ENCODE results near the gene KCTD3.

KCTD3 gene

DNA sequence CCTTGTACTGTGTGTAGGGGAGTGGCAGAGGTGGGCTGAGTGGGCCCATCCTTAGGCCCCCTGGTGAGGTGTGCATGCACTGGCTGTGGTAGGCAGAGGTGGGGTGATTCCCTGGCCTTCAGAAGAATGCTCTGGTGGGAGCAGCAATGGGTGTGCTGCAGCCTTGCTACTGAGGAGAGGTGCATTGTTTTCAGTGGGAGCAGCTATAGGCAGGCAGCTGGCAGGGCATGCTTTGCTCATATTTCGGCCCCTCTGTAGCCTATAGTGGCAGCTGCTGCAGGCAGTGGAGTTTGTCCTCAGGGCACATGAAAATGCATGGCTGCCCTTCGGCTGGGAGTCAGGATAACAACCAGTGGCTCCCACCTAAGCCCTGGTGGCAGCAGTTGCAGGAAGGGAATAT lies 10.1 kb upstream of the KCTD3 start:
- DNase-seq (ENCODE audit: low spot score) = no peak

- no peak for DNase-seq (ENCODE audit: low spot score)
These were observed 9.6 kb upstream of the KCTD3 start for GRCh38 chr1:215557504-215557903.

DNA sequence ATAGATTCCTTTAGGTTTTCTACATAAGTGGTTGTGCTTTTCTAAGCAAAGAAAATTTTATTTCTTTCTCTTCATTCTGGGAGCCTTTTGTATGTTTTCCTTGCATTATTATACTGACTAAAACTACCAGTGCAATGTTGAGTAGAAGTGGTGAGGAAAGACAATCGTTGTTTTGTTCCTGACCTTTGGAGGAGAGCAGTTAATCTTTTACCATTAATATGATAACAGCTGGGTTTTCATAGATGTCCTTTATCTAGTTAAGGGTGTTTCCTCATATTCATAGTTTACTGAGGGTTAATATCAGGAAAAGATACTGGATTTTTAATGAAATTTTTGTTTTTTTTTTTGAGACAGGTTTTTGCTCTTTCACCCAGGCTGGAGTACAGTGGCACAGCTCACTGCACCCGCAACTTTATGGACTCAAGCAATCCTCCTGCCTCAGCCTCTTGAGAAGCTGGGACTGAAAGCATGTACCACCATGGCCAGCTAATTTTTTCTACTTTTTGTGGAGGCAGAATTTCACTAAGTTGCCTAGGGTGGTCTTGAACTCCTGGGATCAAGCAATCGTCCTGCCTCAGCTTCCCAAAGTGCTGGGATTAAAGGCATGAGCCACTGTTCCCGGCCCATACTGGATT lies 9.0 kb upstream of the KCTD3 start:
- DNase-seq (ENCODE audit: low spot score) = no peak

DNA sequence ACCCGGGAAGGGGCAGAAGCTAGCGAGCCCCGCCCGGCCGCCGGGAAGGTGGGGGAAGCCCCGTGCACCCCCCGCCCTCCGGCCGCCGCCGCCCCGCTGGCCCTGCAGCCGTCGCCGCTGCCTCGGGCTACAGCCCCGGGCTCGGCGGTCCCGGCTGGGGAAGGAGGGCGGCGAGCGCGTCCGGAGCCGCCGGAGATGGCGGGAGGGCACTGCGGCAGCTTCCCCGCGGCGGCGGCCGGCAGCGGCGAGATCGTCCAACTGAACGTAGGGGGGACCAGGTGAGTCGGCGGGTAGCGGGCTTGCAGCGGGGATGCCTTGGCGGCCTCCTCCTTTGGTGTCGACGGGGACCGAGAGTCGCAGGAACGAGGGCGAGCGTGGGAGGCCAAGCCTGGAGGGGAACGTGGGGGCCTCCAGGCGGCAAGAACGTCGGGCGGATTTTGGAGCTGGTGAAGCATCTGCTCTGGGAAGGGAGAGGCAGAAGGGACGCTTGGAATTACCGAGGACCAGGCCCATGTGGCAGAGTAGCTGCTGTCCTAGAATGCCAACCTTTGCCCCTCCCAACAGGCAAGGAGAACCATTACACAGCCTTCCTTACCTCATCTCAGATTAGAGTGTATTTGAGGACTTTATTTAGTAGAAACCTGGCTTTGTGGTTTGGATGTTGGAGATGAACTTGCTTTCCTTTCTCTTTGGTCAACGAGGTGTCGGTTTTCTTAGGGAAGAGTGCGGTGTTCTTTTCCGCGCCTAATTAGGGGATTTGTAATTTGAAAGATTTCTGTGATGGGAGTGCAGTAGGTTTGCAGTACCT lies 591 bp downstream of the KCTD3 start:
- DNase-seq (ENCODE audit: low spot score) = peak; percentile 77

GRCh38 chr1:215568299-215568692 lies 1.2 kb downstream of the KCTD3 start:
- DNase-seq (ENCODE audit: low spot score) = peak; percentile 56

DNA sequence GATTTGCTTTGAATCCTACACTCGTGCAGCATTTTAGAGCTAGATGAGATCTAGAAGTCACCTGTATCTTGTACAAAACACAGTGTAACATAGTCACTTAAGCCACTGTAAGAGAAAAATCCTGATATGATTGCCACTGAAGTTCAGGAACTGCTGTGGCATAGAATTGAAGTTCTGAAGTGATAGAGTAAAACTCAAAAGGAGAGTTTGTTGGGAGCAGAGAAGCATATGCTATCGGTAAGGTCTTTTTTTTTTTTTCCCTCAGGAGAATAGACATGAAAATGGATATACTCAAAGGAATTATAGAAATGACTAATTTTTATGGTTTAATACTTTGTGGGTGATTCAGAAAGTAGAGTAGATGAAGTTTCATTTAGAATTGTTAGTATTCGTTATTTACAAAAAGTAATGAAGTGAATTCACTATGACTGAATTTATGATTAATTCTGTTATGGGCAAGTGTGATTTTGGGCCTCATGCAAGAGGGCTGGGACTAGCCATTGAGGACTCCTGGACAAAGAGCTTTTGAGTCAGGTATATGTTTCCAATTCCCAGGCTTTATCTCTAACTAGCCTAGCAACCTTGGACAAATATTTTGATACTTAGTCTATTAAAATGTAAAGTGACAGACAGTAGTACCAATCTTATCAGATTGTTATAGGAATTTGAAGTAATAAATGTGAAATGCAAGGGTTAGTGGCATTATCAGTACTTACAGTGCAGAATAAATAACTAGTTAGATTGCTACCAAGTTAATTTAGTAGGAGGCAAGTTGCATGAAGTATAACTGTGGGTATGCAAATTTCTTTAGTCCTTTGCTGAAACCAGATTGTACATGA lies 3.1 kb downstream of the KCTD3 start:
- DNase-seq (ENCODE audit: low spot score) = no peak

DNA sequence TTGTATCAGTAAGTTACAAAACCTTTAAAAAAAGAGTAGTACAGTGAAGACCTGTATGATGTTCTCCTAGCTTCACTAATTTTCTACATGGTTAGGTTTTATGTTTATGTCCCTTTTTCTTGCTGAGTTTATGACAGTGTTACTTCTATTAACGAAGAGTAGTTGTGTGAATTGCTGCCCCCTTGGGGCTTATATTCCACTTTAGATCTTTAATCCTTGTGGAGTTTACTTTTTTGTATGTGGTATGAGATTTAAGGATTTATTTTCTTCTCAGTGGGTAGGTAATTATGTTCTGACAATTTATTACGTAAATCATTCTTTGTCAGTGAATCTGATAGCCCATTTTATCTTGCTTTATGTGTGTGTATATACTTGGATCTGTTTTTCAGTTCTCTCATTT lies 14.8 kb downstream of the KCTD3 start:
- DNase-seq (ENCODE audit: low spot score) = no peak

GRCh38 chr1:215583185-215583749 lies 16.2 kb downstream of the KCTD3 start:
- no peak for DNase-seq (ENCODE audit: low spot score)

- DNase-seq (ENCODE audit: low spot score) = no peak
These were observed 17.3 kb downstream of the KCTD3 start for GRCh38 chr1:215584389-215584788.

DNA sequence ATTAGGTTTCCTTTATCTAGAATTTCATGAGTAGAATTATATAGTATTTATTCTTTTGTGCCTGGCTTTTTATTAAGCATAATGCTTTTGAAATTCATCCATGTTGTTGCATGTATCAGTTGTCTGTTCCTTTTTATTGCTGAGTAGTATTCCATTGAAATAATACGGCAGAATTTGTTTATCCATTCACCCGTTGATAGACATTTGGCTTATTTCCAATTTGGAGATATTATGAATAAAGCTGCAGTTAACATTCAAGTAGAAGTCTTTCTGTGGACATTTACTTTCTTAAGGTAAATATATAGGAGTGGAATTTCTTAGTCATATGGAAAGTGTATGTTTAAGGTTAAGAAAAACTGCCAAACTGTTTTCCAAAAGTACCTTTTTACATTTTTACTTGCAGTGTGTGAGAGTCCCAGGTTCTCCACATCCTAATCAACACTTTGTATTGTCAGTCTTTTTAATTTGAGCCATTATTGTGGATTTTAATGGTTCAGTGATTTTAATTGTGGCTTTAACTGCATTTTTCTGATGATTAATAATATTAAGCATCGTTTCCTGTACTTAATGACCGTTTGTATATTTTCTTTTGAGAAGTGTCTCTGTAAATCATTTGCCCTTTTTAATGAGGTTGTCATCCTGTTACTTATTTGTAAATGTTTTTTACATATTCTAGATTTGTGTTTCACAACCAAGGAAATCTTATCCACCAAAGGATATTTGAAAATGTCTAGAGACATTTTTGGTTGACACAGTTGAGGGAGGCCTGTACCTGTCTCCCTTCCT lies 22.7 kb downstream of the KCTD3 start:
- DNase-seq (ENCODE audit: low spot score) = no peak

GRCh38 chr1:215590779-215591491 lies 23.8 kb downstream of the KCTD3 start:
- no peak for DNase-seq (ENCODE audit: low spot score)

DNA sequence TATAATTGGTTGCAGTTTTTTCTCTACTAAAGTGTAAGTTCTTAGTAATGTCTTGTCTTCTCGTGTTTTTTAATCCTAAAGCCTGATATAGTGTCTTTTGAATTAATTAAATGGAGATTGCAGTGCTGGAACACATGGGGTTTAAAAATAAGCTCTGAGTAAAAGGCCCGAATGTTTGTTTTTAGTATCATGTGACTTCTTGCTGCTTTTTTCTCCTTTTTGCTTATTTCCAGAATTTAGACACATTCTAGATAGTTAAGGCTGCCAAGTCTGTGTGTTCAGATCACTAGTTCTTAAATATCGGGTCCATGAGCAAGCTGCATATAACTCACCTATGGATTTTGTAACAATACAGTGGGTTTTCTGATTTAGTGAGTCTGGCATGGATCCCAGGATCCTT lies 27.5 kb downstream of the KCTD3 start:
- no peak for DNase-seq (ENCODE audit: low spot score)

- DNase-seq (ENCODE audit: low spot score) = no peak
These were observed 28.1 kb downstream of the KCTD3 start for GRCh38 chr1:215595231-215595630.

DNA sequence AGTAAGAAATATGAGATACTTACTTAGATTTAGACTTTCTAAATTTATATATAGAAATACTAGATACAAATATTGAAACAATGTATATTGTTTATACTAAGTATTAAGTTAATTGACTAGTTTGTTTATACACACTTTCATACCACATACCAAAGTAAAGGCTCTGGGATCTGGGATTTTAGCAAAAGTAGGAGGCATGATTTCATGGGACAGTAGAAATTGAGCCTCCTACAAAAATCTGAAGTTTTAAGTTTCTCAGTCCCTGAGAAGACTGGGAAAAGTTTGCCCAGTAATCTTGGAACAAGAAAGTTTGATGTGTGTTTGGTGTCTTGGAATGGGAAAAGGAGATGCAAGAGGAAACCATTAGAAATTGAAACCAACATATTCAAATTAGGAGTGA lies 30.9 kb downstream of the KCTD3 start:
- DNase-seq (ENCODE audit: low spot score) = no peak

- DNase-seq (ENCODE audit: low spot score) = peak; percentile 11
These were observed 32.4 kb downstream of the KCTD3 start for GRCh38 chr1:215599418-215600074.

- DNase-seq (ENCODE audit: low spot score) = no peak
These were observed 33.2 kb downstream of the KCTD3 start for GRCh38 chr1:215600258-215600792.

DNA sequence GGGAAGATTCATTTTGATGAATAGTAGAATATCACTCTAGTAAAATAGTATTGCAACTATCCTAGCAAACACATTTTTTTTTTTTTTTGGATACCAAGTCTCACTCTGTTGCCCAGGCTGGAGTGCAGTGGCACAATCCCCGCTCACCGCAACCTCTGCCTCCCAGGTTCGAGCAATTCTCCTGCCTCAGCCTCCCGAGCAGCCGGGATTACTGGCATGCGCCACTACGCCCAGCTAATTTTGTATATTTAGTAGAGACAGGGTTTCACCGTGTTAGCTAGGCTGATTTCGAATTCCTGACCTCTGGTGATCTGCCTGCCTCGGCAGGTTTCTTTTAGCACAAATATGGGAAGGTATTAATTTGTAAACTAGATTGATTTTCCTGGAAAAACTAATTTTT lies 33.8 kb downstream of the KCTD3 start:
- no peak for DNase-seq (ENCODE audit: low spot score)

DNA sequence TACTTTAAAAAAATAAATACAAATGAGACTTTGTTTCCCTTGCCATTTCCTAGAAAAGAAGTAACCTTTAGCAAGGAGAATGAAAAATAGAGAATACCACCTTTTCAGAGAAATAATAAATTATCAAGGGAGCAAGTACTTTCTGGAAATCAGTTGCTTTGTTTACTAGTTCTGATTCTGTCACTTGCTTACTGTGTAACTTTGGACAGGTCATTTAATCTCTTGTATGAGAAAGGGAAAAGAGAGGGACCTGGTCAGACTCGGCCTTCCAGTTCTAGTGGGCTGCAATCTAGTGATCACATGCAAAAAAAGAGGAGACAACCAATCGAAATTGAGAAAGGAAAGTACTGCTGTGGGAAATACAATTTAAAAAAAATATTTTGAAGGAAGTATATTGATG lies 34.2 kb downstream of the KCTD3 start:
- DNase-seq (ENCODE audit: low spot score) = no peak

- DNase-seq (ENCODE audit: low spot score) = no peak
These were observed 36.2 kb downstream of the KCTD3 start for GRCh38 chr1:215603319-215603718.

GRCh38 chr1:215605011-215605621 lies 38.0 kb downstream of the KCTD3 start:
- DNase-seq (ENCODE audit: low spot score) = no peak

Measured in putamen (tissue), 1 donor.